GM23338 (cell line): Measurements from ENCODE around the gene PCMT1.
"Not testable (repeated sequence)": the region's sequence is repeated elsewhere in the genome, so short reads cannot be mapped to it uniquely, and the experiment has no call there.

ENCODE experiments used
- CREB1 ChIP-seq: fragments of 250-450 bp; sonication (Bioruptor Pico); IDR thresholded peaks from 2 replicates; pipeline ENCODE4 v1.5.0; 2020; ENCODE audit warnings: low read depth, mild to moderate bottlenecking, moderate library complexity
- EZH2 ChIP-seq: fragments of 200-600 bp; sonication (generic); IDR thresholded peaks from one replicate; pipeline ENCODE4 v1.8.0; 2017; ENCODE audit warnings: antibody characterized with exemption, mild to moderate bottlenecking, low read depth; ENCODE audit not compliant: unreplicated experiment
- EZH2phosphoT487 ChIP-seq: fragments of 200-600 bp; sonication (generic); IDR thresholded peaks from one replicate; pipeline ENCODE4 v1.8.1; 2018; ENCODE audit warnings: antibody characterized with exemption; ENCODE audit not compliant: unreplicated experiment
- JUNB ChIP-seq: IDR thresholded peaks from one replicate; pipeline ENCODE4 v1.6.1; 2016; ENCODE audit warnings: antibody characterized with exemption; ENCODE audit not compliant: unreplicated experiment
- POLR2AphosphoS5 ChIP-seq: IDR thresholded peaks from 2 replicates; pipeline ENCODE4 v1.6.1; 2016; ENCODE audit warnings: antibody characterized with exemption, low read depth
- REST ChIP-seq: IDR thresholded peaks from one replicate; pipeline ENCODE4 v1.6.1; 2018; ENCODE audit warnings: antibody characterized with exemption; ENCODE audit not compliant: unreplicated experiment
- TF ChIP-seq, protein P1 (sequence below), 2 experiments: fragments of 200-600 bp in 1 of 2; sonication (generic) in 1 of 2; conservative IDR thresholded peaks; 2 replicates each; pipeline versions ENCODE4 v1.5.1 to v1.6.1; 2016 to 2017; ENCODE audit warnings: antibody characterized with exemption in 2 of 2, low read depth in 2 of 2, mild to moderate bottlenecking in 2 of 2, moderate library complexity in 1 of 2
- TF ChIP-seq, protein P2 (sequence below): fragments of 250-450 bp; sonication (Bioruptor Pico); IDR thresholded peaks from 2 replicates; pipeline ENCODE4 v1.5.0; 2020; ENCODE audit warnings: mild to moderate bottlenecking, moderate library complexity

DNA sequence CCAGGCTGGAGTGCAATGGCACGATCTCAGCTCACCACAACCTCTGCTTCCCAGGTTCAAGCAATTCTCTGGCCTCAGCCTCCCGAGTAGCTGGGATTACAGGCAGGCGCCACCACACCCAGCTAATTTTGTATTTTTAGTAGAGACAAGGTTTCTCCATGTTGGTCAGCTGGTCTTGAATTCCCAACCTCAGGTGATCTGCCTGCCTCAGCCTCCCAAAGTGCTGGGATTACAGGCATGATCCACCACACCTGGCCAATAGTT lies 3.8 kb downstream of the PCMT1 start:
- TF ChIP-seq POLR2AphosphoS5; EZH2; REST; EZH2phosphoT487; JUNB; CREB1 (CRISPR knock-in tag): not testable (repeated sequence)
- TF ChIP-seq, protein P1, sequence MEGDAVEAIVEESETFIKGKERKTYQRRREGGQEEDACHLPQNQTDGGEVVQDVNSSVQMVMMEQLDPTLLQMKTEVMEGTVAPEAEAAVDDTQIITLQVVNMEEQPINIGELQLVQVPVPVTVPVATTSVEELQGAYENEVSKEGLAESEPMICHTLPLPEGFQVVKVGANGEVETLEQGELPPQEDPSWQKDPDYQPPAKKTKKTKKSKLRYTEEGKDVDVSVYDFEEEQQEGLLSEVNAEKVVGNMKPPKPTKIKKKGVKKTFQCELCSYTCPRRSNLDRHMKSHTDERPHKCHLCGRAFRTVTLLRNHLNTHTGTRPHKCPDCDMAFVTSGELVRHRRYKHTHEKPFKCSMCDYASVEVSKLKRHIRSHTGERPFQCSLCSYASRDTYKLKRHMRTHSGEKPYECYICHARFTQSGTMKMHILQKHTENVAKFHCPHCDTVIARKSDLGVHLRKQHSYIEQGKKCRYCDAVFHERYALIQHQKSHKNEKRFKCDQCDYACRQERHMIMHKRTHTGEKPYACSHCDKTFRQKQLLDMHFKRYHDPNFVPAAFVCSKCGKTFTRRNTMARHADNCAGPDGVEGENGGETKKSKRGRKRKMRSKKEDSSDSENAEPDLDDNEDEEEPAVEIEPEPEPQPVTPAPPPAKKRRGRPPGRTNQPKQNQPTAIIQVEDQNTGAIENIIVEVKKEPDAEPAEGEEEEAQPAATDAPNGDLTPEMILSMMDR (conservative IDR thresholded peaks at IDR 0.05; ENCODE audit: low read depth in 2 of 2): not testable (repeated sequence)
- TF ChIP-seq, protein P2, sequence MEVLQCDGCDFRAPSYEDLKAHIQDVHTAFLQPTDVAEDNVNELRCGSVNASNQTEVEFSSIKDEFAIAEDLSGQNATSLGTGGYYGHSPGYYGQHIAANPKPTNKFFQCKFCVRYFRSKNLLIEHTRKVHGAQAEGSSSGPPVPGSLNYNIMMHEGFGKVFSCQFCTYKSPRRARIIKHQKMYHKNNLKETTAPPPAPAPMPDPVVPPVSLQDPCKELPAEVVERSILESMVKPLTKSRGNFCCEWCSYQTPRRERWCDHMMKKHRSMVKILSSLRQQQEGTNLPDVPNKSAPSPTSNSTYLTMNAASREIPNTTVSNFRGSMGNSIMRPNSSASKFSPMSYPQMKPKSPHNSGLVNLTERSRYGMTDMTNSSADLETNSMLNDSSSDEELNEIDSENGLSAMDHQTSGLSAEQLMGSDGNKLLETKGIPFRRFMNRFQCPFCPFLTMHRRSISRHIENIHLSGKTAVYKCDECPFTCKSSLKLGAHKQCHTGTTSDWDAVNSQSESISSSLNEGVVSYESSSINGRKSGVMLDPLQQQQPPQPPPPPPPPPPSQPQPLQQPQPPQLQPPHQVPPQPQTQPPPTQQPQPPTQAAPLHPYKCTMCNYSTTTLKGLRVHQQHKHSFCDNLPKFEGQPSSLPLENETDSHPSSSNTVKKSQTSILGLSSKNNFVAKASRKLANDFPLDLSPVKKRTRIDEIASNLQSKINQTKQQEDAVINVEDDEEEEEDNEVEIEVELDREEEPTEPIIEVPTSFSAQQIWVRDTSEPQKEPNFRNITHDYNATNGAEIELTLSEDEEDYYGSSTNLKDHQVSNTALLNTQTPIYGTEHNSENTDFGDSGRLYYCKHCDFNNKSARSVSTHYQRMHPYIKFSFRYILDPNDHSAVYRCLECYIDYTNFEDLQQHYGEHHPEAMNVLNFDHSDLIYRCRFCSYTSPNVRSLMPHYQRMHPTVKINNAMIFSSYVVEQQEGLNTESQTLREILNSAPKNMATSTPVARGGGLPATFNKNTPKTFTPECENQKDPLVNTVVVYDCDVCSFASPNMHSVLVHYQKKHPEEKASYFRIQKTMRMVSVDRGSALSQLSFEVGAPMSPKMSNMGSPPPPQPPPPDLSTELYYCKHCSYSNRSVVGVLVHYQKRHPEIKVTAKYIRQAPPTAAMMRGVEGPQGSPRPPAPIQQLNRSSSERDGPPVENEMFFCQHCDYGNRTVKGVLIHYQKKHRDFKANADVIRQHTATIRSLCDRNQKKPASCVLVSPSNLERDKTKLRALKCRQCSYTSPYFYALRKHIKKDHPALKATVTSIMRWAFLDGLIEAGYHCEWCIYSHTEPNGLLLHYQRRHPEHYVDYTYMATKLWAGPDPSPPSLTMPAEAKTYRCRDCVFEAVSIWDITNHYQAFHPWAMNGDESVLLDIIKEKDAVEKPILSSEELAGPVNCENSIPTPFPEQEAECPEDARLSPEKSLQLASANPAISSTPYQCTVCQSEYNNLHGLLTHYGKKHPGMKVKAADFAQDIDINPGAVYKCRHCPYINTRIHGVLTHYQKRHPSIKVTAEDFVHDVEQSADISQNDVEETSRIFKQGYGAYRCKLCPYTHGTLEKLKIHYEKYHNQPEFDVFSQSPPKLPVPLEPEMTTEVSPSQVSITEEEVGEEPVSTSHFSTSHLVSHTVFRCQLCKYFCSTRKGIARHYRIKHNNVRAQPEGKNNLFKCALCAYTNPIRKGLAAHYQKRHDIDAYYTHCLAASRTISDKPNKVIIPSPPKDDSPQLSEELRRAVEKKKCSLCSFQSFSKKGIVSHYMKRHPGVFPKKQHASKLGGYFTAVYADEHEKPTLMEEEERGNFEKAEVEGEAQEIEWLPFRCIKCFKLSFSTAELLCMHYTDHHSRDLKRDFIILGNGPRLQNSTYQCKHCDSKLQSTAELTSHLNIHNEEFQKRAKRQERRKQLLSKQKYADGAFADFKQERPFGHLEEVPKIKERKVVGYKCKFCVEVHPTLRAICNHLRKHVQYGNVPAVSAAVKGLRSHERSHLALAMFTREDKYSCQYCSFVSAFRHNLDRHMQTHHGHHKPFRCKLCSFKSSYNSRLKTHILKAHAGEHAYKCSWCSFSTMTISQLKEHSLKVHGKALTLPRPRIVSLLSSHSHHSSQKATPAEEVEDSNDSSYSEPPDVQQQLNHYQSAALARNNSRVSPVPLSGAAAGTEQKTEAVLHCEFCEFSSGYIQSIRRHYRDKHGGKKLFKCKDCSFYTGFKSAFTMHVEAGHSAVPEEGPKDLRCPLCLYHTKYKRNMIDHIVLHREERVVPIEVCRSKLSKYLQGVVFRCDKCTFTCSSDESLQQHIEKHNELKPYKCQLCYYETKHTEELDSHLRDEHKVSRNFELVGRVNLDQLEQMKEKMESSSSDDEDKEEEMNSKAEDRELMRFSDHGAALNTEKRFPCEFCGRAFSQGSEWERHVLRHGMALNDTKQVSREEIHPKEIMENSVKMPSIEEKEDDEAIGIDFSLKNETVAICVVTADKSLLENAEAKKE (CRISPR knock-in tag): not testable (repeated sequence)
